AG10803 (cell line): ENCODE results near the gene MIPEP.

Experiments used
- DNase-seq: peaks from one replicate; pipeline ENCODE4 v3.0.0; 2010; ENCODE audit warnings: low read depth
- H3K4me3 ChIP-seq: 2 replicates; pipeline ENCODE4 v1.5.1; 2011; ENCODE audit warnings: mild to moderate bottlenecking, low read length, control low read depth
- CTCF ChIP-seq: conservative IDR thresholded peaks from 2 replicates; pipeline ENCODE4 v1.5.1; 2011; ENCODE audit warnings: mild to moderate bottlenecking, low read length, control low read depth, inconsistent platforms

The MIPEP gene

GRCh38 chr13:23796551-23796950 is 92.6 kb downstream of the MIPEP start:
- no peak for TF ChIP-seq CTCF
- DNase-seq, result no peak
- no peak overlapping the region for H3K4me3 ChIP-seq

GRCh38 chr13:23794267-23795161 is 94.7 kb downstream of the MIPEP start:
- no peak for TF ChIP-seq CTCF
- peak; percentile 61 for DNase-seq
- no peak overlapping the region for H3K4me3 ChIP-seq

GRCh38 chr13:23793711-23794110 is 95.5 kb downstream of the MIPEP start:
- TF ChIP-seq CTCF, result no peak
- H3K4me3 ChIP-seq, result no peak overlapping the region
- no peak for DNase-seq

GRCh38 chr13:23792680-23793079 is 96.5 kb downstream of the MIPEP start:
- no peak for DNase-seq
- TF ChIP-seq CTCF, result no peak
- H3K4me3 ChIP-seq, result no peak overlapping the region

- TF ChIP-seq CTCF, result peak; percentile 41
- no peak overlapping the region for H3K4me3 ChIP-seq
- peak; percentile 99 for DNase-seq
These were observed 98.5 kb downstream of the MIPEP start for GRCh38 chr13:23790577-23791170.

GRCh38 chr13:23789576-23790346 is 99.4 kb downstream of the MIPEP start:
- peak; percentile 20 for DNase-seq
- TF ChIP-seq CTCF, result no peak
- H3K4me3 ChIP-seq, result no peak overlapping the region
